ENCODE results near the gene OR2C3.
A peak's percentile ranks its signal among the peaks of the same experiment; 100 is the strongest.

OR2C3 gene

DNA sequence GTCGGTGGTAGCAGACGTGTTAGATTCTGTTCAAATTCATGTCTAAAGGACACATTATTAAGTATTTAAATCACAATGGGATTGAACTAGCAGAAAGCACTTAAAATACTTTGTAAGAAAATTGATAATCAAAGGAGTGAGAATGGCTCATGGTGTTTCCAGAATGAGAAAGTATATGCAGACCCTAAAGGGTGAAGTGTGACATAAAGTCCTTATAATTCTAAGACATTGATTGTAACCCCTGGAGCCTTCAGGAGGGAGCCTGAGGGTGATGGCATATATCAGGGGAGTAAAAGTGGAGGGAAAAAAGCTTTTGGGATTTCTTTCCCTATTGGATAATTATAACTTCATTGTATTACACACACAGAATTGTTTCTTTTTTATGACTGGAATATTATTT, at the start of gene OR2C3:
Gene OR2C3, minus strand, starts transcription at position 101 of the 400 bp plus-strand sequence. CDS start 3,929 bp downstream, outside the sequence.
- Histone ChIP-seq H3K79me2 (ENCODE audit: insufficient read depth, low read depth) (no peaks in the 10 kb centered on the region), H3K27me3 (ENCODE audit: insufficient read depth, low read depth) (no peaks in the 10 kb centered on the region)

DNA sequence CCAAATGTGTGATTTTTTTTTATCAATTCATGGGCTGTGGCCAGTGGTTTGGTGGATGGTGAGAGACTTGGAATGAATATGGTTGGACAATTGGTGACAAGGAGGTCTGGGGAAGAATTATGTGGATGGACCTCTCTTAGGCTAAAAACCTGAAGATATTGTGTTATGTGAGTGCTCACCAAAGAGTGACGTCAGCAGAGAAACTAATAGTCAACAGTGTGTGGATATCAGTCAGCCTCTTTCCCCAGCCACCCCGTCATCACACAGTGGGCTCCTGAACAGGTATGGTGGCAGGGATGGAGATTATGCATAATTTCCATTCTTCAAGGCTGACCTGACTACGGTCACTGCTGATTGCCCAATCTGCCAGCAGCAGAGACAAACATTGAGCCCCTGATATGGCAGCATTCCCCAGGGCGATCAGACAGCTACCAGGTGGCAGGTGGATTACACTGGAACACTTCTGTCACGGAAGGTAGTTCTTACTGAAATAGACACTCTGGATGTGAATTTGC, 42.8 kb upstream of the OR2C3 start:
- Histone ChIP-seq H3K9ac (no peak overlapping the region), H4K20me1 (ENCODE audit: insufficient read depth) (no peaks in the 10 kb centered on the region), H3K27me3 (ENCODE audit: insufficient read depth, low read depth) (no peaks in the 10 kb centered on the region), H3K79me2 (ENCODE audit: insufficient read depth, low read depth) (no peaks in the 10 kb centered on the region), H3K4me3 (IDR thresholded peaks at IDR 0.05; ENCODE audit: insufficient read depth, low read depth, low read length) (no peak overlapping the region), H2AFZ (ENCODE audit: low read depth) (no peak overlapping the region), H3K27ac (no peak overlapping the region), H3K4me1 (ENCODE audit: low read depth, poor library complexity, severe bottlenecking) (no peaks in the 10 kb centered on the region), H3K36me3 (ENCODE audit: insufficient read depth) (no peaks in the 10 kb centered on the region), H3K4me2 (no peak overlapping the region)
- TF ChIP-seq CTCF (conservative IDR thresholded peaks at IDR 0.05; ENCODE audit: low read depth, low read length), result no peak

More for the DNA sequence above, at the start of gene OR2C3:
- H3K27ac ChIP-seq, result no peak within 1 kb of the TSS
- TF ChIP-seq CTCF (conservative IDR thresholded peaks at IDR 0.05; ENCODE audit: low read depth, low read length), result no peak
- H2AFZ ChIP-seq (ENCODE audit: low read depth), result no peak within 1 kb of the TSS
- no peaks in the 10 kb centered on the region for H4K20me1 ChIP-seq (ENCODE audit: insufficient read depth)
- no peaks in the 10 kb centered on the region for H3K36me3 ChIP-seq (ENCODE audit: insufficient read depth)
- no peak within 1 kb of the TSS for H3K4me2 ChIP-seq
- no peak within 1 kb of the TSS for H3K4me3 ChIP-seq (IDR thresholded peaks at IDR 0.05; ENCODE audit: insufficient read depth, low read depth, low read length)
- H3K9ac ChIP-seq, result no peak within 1 kb of the TSS
- no peaks in the 10 kb centered on the region for H3K4me1 ChIP-seq (ENCODE audit: low read depth, poor library complexity, severe bottlenecking)

DNA sequence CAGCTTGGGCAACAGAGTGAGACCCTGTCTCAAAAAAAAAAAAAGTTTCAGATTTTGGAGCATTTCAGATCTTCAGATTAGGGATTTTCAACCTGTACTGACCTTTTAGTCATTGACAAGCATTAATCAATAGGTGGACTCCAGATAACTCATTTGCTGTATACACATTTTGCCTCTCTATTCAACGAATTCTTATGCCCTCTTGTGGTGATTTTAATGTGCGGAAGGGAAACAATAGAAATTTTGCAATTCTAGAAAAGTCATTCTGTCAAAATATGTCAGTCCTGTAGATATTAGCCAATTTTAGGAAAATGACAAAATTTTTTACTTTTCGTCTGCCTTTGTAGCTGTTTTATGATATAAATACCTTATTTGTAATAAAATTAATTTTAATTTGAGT, 40.3 kb upstream of the OR2C3 start:
- Histone ChIP-seq H3K36me3 (ENCODE audit: insufficient read depth) (no peaks in the 10 kb centered on the region), H3K9ac (no peak overlapping the region), H3K4me2 (no peak overlapping the region), H2AFZ (ENCODE audit: low read depth) (no peak overlapping the region), H3K27me3 (ENCODE audit: insufficient read depth, low read depth) (no peaks in the 10 kb centered on the region), H3K27ac (no peak overlapping the region), H3K4me1 (ENCODE audit: low read depth, poor library complexity, severe bottlenecking) (no peaks in the 10 kb centered on the region), H4K20me1 (ENCODE audit: insufficient read depth) (no peaks in the 10 kb centered on the region), H3K4me3 (IDR thresholded peaks at IDR 0.05; ENCODE audit: insufficient read depth, low read depth, low read length) (no peak overlapping the region), H3K79me2 (ENCODE audit: insufficient read depth, low read depth) (no peaks in the 10 kb centered on the region)
- peak; percentile 44; the same call in 1 of the 2 replicates for TF ChIP-seq CTCF (conservative IDR thresholded peaks at IDR 0.05; ENCODE audit: low read depth, low read length)

DNA sequence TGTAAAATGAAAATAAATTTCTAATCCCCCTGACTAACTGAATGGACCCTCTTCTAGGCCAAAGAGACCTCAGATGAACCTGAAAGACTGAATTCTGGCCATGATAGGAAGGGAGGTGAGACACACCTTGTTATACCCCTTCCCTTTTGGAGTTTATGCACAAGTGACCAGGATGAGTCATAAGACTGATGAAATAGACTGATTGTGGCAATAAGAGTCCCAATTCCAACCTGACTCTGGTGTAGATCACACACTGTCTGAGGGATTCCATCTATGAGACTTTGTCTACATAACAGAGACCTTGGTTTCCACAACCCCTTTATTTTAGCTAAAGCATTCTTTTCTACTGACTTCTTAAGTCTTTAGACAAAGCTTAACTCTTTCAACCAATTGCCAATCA, 38.4 kb upstream of the OR2C3 start:
- Histone ChIP-seq H3K4me1 (ENCODE audit: low read depth, poor library complexity, severe bottlenecking) (no peaks in the 10 kb centered on the region), H3K27ac (no peak overlapping the region), H3K9ac (no peak overlapping the region), H3K36me3 (ENCODE audit: insufficient read depth) (no peaks in the 10 kb centered on the region), H3K4me2 (no peak overlapping the region), H3K4me3 (IDR thresholded peaks at IDR 0.05; ENCODE audit: insufficient read depth, low read depth, low read length) (no peak overlapping the region), H3K79me2 (ENCODE audit: insufficient read depth, low read depth) (no peaks in the 10 kb centered on the region), H2AFZ (ENCODE audit: low read depth) (no peak overlapping the region), H3K27me3 (ENCODE audit: insufficient read depth, low read depth) (no peaks in the 10 kb centered on the region), H4K20me1 (ENCODE audit: insufficient read depth) (no peaks in the 10 kb centered on the region)
- no peak for TF ChIP-seq CTCF (conservative IDR thresholded peaks at IDR 0.05; ENCODE audit: low read depth, low read length)

All from KMS-11 (cell line).